NB4 (cell line): ENCODE results near the gene NFE2L3.

Experiments
- POLR2A ChIP-seq: IDR thresholded peaks from 2 replicates; pipeline ENCODE4 v1.6.1; 2011; ENCODE audit warnings: mild to moderate bottlenecking; ENCODE audit not compliant: insufficient read length; ENCODE audit errors: extremely low read depth
- TF ChIP-seq, protein P1 (sequence below): IDR thresholded peaks from one replicate; pipeline ENCODE4 v1.5.1; 2012; ENCODE audit warnings: low read depth, low read length

GRCh38 chr7:26140380-26140779 is 11.6 kb upstream of the NFE2L3 start:
- no peak for TF ChIP-seq POLR2A
- TF ChIP-seq, protein P1, sequence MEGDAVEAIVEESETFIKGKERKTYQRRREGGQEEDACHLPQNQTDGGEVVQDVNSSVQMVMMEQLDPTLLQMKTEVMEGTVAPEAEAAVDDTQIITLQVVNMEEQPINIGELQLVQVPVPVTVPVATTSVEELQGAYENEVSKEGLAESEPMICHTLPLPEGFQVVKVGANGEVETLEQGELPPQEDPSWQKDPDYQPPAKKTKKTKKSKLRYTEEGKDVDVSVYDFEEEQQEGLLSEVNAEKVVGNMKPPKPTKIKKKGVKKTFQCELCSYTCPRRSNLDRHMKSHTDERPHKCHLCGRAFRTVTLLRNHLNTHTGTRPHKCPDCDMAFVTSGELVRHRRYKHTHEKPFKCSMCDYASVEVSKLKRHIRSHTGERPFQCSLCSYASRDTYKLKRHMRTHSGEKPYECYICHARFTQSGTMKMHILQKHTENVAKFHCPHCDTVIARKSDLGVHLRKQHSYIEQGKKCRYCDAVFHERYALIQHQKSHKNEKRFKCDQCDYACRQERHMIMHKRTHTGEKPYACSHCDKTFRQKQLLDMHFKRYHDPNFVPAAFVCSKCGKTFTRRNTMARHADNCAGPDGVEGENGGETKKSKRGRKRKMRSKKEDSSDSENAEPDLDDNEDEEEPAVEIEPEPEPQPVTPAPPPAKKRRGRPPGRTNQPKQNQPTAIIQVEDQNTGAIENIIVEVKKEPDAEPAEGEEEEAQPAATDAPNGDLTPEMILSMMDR = no peak
